ENCODE data around the gene TMEM238L.

The TMEM238L gene

GRCh38 chr17:10838682-10839081 is 34.8 kb upstream of the TMEM238L start:
- Histone ChIP-seq H3K27me3 (replicated peaks; ENCODE audit: control insufficient read depth, insufficient read depth, low read length) (no peaks in the 10 kb centered on the region; the same call in 1 of the 2 replicates), H3K36me3 (ENCODE audit: control insufficient read depth, insufficient read depth, low read length) (no peaks in the 10 kb centered on the region), H3K4me3 (replicated peaks; ENCODE audit: low read depth, low read length) (no peak overlapping the region)
- TF ChIP-seq CTCF (IDR thresholded peaks at IDR 0.05; ENCODE audit: insufficient read depth, low read length, poor library complexity, severe bottlenecking): no peak
- no peak for DNase-seq (ENCODE audit: extremely low read depth, insufficient read length)

- no peaks in the 10 kb centered on the region; the same call in 1 of the 2 replicates for H3K27me3 ChIP-seq (replicated peaks; ENCODE audit: control insufficient read depth, insufficient read depth, low read length)
- no peak for TF ChIP-seq CTCF (IDR thresholded peaks at IDR 0.05; ENCODE audit: insufficient read depth, low read length, poor library complexity, severe bottlenecking)
- H3K4me3 ChIP-seq (replicated peaks; ENCODE audit: low read depth, low read length): no peak within 1 kb of the TSS
- no peak for DNase-seq (ENCODE audit: extremely low read depth, insufficient read length)
- no peaks in the 10 kb centered on the region for H3K36me3 ChIP-seq (ENCODE audit: control insufficient read depth, insufficient read depth, low read length)
Measured at GRCh38 chr17:10837921-10838320, 34.0 kb upstream of the TMEM238L start, which contains the start of gene PIRT. Gene PIRT (minus strand): TSS chr17:10838087. CDS start chr17:10825645, 12,442 bp downstream.

GRCh38 chr17:10836966-10837590 is 33.2 kb upstream of the TMEM238L start:
- no peaks in the 10 kb centered on the region for H3K36me3 ChIP-seq (ENCODE audit: control insufficient read depth, insufficient read depth, low read length)
- no peak overlapping the region for H3K4me3 ChIP-seq (replicated peaks; ENCODE audit: low read depth, low read length)
- no peak for TF ChIP-seq CTCF (IDR thresholded peaks at IDR 0.05; ENCODE audit: insufficient read depth, low read length, poor library complexity, severe bottlenecking)
- no peaks in the 10 kb centered on the region; the same call in 1 of the 2 replicates for H3K27me3 ChIP-seq (replicated peaks; ENCODE audit: control insufficient read depth, insufficient read depth, low read length)
- no peak for DNase-seq (ENCODE audit: extremely low read depth, insufficient read length)

GRCh38 chr17:10836145-10836544 is 32.2 kb upstream of the TMEM238L start:
- no peak for DNase-seq (ENCODE audit: extremely low read depth, insufficient read length)
- Histone ChIP-seq H3K27me3 (replicated peaks; ENCODE audit: control insufficient read depth, insufficient read depth, low read length) (no peaks in the 10 kb centered on the region; the same call in 1 of the 2 replicates), H3K4me3 (replicated peaks; ENCODE audit: low read depth, low read length) (no peak overlapping the region), H3K36me3 (ENCODE audit: control insufficient read depth, insufficient read depth, low read length) (no peaks in the 10 kb centered on the region)
- no peak for TF ChIP-seq CTCF (IDR thresholded peaks at IDR 0.05; ENCODE audit: insufficient read depth, low read length, poor library complexity, severe bottlenecking)

GRCh38 chr17:10831696-10832095 is 27.8 kb upstream of the TMEM238L start:
- DNase-seq (ENCODE audit: extremely low read depth, insufficient read length): no peak
- TF ChIP-seq CTCF (IDR thresholded peaks at IDR 0.05; ENCODE audit: insufficient read depth, low read length, poor library complexity, severe bottlenecking): no peak
- H3K27me3 ChIP-seq (replicated peaks; ENCODE audit: control insufficient read depth, insufficient read depth, low read length): no peaks in the 10 kb centered on the region; the same call in none of the 2 replicates

More at GRCh38 chr17:10831696-10832095, 27.8 kb upstream of the TMEM238L start:
- Histone ChIP-seq H3K4me3 (replicated peaks; ENCODE audit: low read depth, low read length) (no peak overlapping the region), H3K36me3 (ENCODE audit: control insufficient read depth, insufficient read depth, low read length) (no peaks in the 10 kb centered on the region)
